ENCODE results near the gene SNRNP70. TPM values are rescaled to one million over a fixed set of nuclear protein-coding genes. Genes with fewer than 3 reads are reported as not detected.
"Not testable (repeated sequence)": the region's sequence is repeated elsewhere in the genome, so short reads cannot be mapped to it uniquely, and the experiment has no call there.

SNRNP70 gene
- 139 TPM for total RNA-seq
- long read RNA-seq, transcript SNRNP70-201 (10 exons, 1,603 nt), result minor isoform, 27 of 306 reads
- long read RNA-seq, transcript SNRNP70-206 (10 exons, 1,574 nt), result minor isoform, 51 of 306 reads
- long read RNA-seq, transcript SNRNP70-203 (3 exons, 3,221 nt), result major isoform, 85 of 306 reads
- long read RNA-seq, partial matches to known transcripts, result 106 of 306 reads
- long read RNA-seq, other reads (novel, unspliced or antisense), result 34 of 306 reads

- DNase-seq (peak; percentile 100), ATAC-seq (peak; percentile 98)
- intact Hi-C loops (cut with micrococcal nuclease), result no loop called here
Observed at GRCh38 chr19:49085020-49085867, at the start of gene SNRNP70. Gene SNRNP70, plus strand, starts transcription at chr19:49085451. Its CDS starts 964 bp downstream, at chr19:49086415.

- DNase-seq; intact Hi-C loops (cut with micrococcal nuclease); ATAC-seq: not testable (repeated sequence)
Observed at GRCh38 chr19:49036815-49037214, 48.4 kb upstream of the SNRNP70 start, which contains the start of gene CGB1. Gene CGB1, minus strand, starts transcription at chr19:49036895. Its CDS starts 184 bp downstream, at chr19:49036711.

GRCh38 chr19:49038111-49038510 is 47.1 kb upstream of the SNRNP70 start:
- DNase-seq; intact Hi-C loops (cut with micrococcal nuclease); ATAC-seq: not testable (repeated sequence)

- DNase-seq; intact Hi-C loops (cut with micrococcal nuclease); ATAC-seq: not testable (repeated sequence)
Observed at GRCh38 chr19:49038557-49039276, 46.5 kb upstream of the SNRNP70 start.

GRCh38 chr19:49039736-49040135 is 45.5 kb upstream of the SNRNP70 start:
- DNase-seq; ATAC-seq; intact Hi-C loops (cut with micrococcal nuclease): not testable (repeated sequence)

- ATAC-seq (no peak), DNase-seq (no peak)
- intact Hi-C loops (cut with micrococcal nuclease), result no loop called here
Observed at GRCh38 chr19:49042177-49042576, 43.1 kb upstream of the SNRNP70 start.

GRCh38 chr19:49042666-49043065 is 42.6 kb upstream of the SNRNP70 start:
- intact Hi-C loops (cut with micrococcal nuclease); ATAC-seq; DNase-seq: not testable (repeated sequence)

GRCh38 chr19:49043548-49043947 is 41.7 kb upstream of the SNRNP70 start, which contains the start of gene CGB5:
Gene CGB5, plus strand, starts transcription at chr19:49043848. Its CDS starts 362 bp downstream, at chr19:49044210.
- intact Hi-C loops (cut with micrococcal nuclease); DNase-seq; ATAC-seq: not testable (repeated sequence)

- DNase-seq; intact Hi-C loops (cut with micrococcal nuclease); ATAC-seq: not testable (repeated sequence)
Observed at GRCh38 chr19:49049011-49049410, 36.2 kb upstream of the SNRNP70 start, which contains the start of gene CGB8. Gene CGB8, minus strand, starts transcription at chr19:49049111. Its CDS starts 372 bp downstream, at chr19:49048739.

- intact Hi-C loops (cut with micrococcal nuclease); DNase-seq; ATAC-seq: not testable (repeated sequence)
Observed at GRCh38 chr19:49049834-49050233, 35.4 kb upstream of the SNRNP70 start.

- intact Hi-C loops (cut with micrococcal nuclease); ATAC-seq; DNase-seq: not testable (repeated sequence)
Observed at GRCh38 chr19:49050376-49051033, 34.7 kb upstream of the SNRNP70 start.

- DNase-seq (peak; percentile 79), ATAC-seq (peak; percentile 92)
- intact Hi-C loops (cut with micrococcal nuclease), result no loop called here
Observed at GRCh38 chr19:49056101-49056901, 28.9 kb upstream of the SNRNP70 start.

- ATAC-seq, result peak; percentile 44
- intact Hi-C loops (cut with micrococcal nuclease); DNase-seq: not testable (repeated sequence)
Observed at GRCh38 chr19:49056902-49057596, 28.2 kb upstream of the SNRNP70 start.

GRCh38 chr19:49057636-49058234 is 27.5 kb upstream of the SNRNP70 start, which contains the start of gene CGB7:
Gene CGB7, minus strand, starts transcription at chr19:49057749. Its CDS starts 2,374 bp downstream, at chr19:49055375.
- intact Hi-C loops (cut with micrococcal nuclease), result no loop called here
- peak; percentile 85 for ATAC-seq
- peak; percentile 77 for DNase-seq

- intact Hi-C loops (cut with micrococcal nuclease), result no loop called here
- no peak for DNase-seq
- ATAC-seq, result no peak
Observed at GRCh38 chr19:49058562-49058961, 26.7 kb upstream of the SNRNP70 start.

GRCh38 chr19:49059053-49059452 is 26.2 kb upstream of the SNRNP70 start:
- DNase-seq, result no peak
- intact Hi-C loops (cut with micrococcal nuclease), result no loop called here
- no peak for ATAC-seq

- DNase-seq (no peak), ATAC-seq (no peak)
- intact Hi-C loops (cut with micrococcal nuclease), result no loop called here
Observed at GRCh38 chr19:49061000-49061399, 24.3 kb upstream of the SNRNP70 start.
